ENCODE data around the gene HSF2. TPM values are rescaled to one million over a fixed set of nuclear protein-coding genes. Genes with fewer than 3 reads are reported as not detected.

The HSF2 gene
- total RNA-seq, 1 experiment from 2014 or later: 10.6 TPM

- TF ChIP-seq PRRX2 (CRISPR knock-in tag; IDR thresholded peaks at IDR 0.05): no peak
Observed at GRCh38 chr6:122365775-122366403, 33.6 kb upstream of the HSF2 start (continued).

GRCh38 chr6:122367171-122367570 is 32.3 kb upstream of the HSF2 start:
- Mint-ChIP-seq H3K4me3 (no peak overlapping the region), H3K27ac (no peak overlapping the region), H3K27me3 (ENCODE audit: low read depth) (no peaks in the 10 kb centered on the region), H3K4me1 (no peaks in the 10 kb centered on the region), H3K36me3 (no peaks in the 10 kb centered on the region), H3K9me3 (peaks cover 13% of the 10 kb centered on the region)
- TF ChIP-seq NR3C1 (CRISPR knock-in tag; conservative IDR thresholded peaks at IDR 0.05; ENCODE audit: low read depth) (no peak), E2F5 (CRISPR knock-in tag; IDR thresholded peaks at IDR 0.05) (no peak), RORB (CRISPR knock-in tag; IDR thresholded peaks at IDR 0.05) (no peak), ZNF416 (CRISPR knock-in tag; IDR thresholded peaks at IDR 0.05) (no peak), ZNF138 (CRISPR knock-in tag; conservative IDR thresholded peaks at IDR 0.05) (no peak), ZMAT4 (CRISPR knock-in tag; IDR thresholded peaks at IDR 0.05) (no peak), ATF3 (CRISPR knock-in tag; conservative IDR thresholded peaks at IDR 0.05) (no peak), ELF4 (CRISPR knock-in tag; IDR thresholded peaks at IDR 0.05; ENCODE audit: low read depth) (no peak), NFE2L1 (CRISPR knock-in tag; IDR thresholded peaks at IDR 0.05) (no peak), GTF2I (CRISPR knock-in tag; conservative IDR thresholded peaks at IDR 0.05) (no peak), ZNF396 (CRISPR knock-in tag; IDR thresholded peaks at IDR 0.05; ENCODE audit: borderline replicate concordance) (no peak), ZNF423 (CRISPR knock-in tag; IDR thresholded peaks at IDR 0.05) (no peak), GRHL2 (CRISPR knock-in tag; IDR thresholded peaks at IDR 0.05; ENCODE audit: insufficient replicate concordance, severe bottlenecking) (no peak), OVOL2 (CRISPR knock-in tag; IDR thresholded peaks at IDR 0.05; ENCODE audit: borderline replicate concordance) (no peak), HMGXB4 (CRISPR knock-in tag; IDR thresholded peaks at IDR 0.05) (no peak), ZNF425 (CRISPR knock-in tag; conservative IDR thresholded peaks at IDR 0.05) (no peak), ZNF281 (CRISPR knock-in tag; IDR thresholded peaks at IDR 0.05) (no peak), SMAD3 (CRISPR knock-in tag; IDR thresholded peaks at IDR 0.05; ENCODE audit: borderline replicate concordance) (no peak)
- ATAC-seq (no peak), DNase-seq (ENCODE audit: low spot score) (no peak)
- CTCF ChIA-PET: no interaction called here
- POLR2A ChIA-PET: no interaction called here
